D721Med (cell line): ENCODE results near the gene GABPA.

Experiments used
- DNase-seq: peaks from one replicate; pipeline ENCODE4 v3.0.0; 2011; ENCODE audit warnings: low spot score; ENCODE audit not compliant: insufficient read length
- FAIRE-seq: peaks from 2 replicates; lab custom pipeline; 2011; peaks lifted over from hg19 to GRCh38; lab: Jason Lieb, UNC
- TF ChIP-seq, protein P1 (sequence below): IDR thresholded peaks from 2 replicates; pipeline ENCODE4 v1.5.1; 2012; ENCODE audit warnings: mild to moderate bottlenecking, control low read depth; ENCODE audit not compliant: insufficient read depth; ENCODE audit errors: missing control alignments

Gene GABPA

DNA sequence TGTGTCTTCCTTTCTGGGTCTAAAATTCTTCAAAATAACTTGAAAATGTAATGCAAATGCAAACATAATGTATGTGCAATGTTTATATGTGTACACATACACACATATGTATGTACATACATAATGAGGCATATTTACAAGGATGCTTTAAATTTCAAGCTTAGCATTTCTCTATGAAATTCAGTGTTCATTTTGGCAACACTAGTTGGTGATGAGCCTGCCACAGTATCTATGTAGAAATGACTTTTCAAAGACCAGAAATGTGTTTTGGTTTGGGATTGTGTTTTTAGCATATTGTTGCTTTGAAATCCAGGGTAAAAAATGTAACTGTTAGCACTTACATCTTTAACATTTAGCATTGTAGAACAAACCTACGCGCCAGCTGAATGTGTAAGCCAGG lies 10.1 kb downstream of the GABPA start:
- no peak for DNase-seq
- no peak for FAIRE-seq
- TF ChIP-seq, protein P1, sequence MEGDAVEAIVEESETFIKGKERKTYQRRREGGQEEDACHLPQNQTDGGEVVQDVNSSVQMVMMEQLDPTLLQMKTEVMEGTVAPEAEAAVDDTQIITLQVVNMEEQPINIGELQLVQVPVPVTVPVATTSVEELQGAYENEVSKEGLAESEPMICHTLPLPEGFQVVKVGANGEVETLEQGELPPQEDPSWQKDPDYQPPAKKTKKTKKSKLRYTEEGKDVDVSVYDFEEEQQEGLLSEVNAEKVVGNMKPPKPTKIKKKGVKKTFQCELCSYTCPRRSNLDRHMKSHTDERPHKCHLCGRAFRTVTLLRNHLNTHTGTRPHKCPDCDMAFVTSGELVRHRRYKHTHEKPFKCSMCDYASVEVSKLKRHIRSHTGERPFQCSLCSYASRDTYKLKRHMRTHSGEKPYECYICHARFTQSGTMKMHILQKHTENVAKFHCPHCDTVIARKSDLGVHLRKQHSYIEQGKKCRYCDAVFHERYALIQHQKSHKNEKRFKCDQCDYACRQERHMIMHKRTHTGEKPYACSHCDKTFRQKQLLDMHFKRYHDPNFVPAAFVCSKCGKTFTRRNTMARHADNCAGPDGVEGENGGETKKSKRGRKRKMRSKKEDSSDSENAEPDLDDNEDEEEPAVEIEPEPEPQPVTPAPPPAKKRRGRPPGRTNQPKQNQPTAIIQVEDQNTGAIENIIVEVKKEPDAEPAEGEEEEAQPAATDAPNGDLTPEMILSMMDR: no peak

GRCh38 chr21:25750085-25750484 lies 15.3 kb downstream of the GABPA start:
- TF ChIP-seq, protein P1: no peak
- FAIRE-seq (no peak), DNase-seq (no peak)

- DNase-seq (no peak), FAIRE-seq (no peak)
- TF ChIP-seq, protein P1: no peak
These were observed 17.6 kb downstream of the GABPA start for GRCh38 chr21:25752416-25752815.

GRCh38 chr21:25756190-25756932 lies 21.6 kb downstream of the GABPA start:
- FAIRE-seq (no peak), DNase-seq (no peak)
- TF ChIP-seq, protein P1: no peak

DNA sequence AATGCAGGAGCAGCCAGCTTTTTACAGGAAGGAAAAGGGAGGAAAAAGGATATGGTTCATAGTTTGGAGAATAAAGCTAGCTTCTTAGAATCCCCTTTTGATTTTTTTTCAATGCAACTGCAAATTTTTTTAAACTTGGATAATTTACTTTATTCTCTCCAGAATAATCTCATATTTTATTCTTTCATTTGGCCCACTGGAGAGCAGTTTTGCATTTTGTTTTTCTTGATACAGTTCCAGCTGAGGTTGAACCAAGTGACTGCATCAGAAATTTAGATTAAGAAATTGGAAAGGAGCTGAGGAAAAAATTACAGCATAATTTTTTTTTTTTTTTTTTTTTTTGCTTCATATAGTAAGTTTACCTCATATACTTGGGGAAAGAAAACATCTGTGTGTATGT lies 22.8 kb downstream of the GABPA start:
- FAIRE-seq: no peak
- TF ChIP-seq, protein P1: no peak
- no peak for DNase-seq

DNA sequence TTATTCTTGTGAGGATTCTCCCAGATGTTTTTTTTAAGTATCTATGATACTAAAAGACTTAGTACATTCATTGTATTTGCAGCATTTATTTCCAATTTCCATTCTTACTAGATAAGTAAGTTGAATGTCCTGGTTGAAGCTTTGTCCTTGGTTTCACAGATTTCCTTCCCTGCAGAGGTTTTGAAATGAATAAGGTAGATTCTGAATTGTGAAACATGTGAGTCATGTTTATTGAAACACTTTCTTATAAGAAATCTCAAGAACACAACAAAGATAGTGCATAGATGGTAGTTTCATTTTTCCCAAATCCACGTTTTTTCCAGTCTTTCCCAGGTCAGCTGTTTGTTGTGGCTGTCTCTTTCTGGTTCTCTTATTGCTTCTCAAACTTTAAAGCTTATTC lies 24.8 kb downstream of the GABPA start:
- TF ChIP-seq, protein P1: no peak
- DNase-seq (no peak), FAIRE-seq (no peak)

- TF ChIP-seq, protein P1: no peak
- FAIRE-seq (no peak), DNase-seq (no peak)
These were observed 25.3 kb downstream of the GABPA start for GRCh38 chr21:25760061-25760460.
